ENCODE measurements around the gene C17orf58.

DNA sequence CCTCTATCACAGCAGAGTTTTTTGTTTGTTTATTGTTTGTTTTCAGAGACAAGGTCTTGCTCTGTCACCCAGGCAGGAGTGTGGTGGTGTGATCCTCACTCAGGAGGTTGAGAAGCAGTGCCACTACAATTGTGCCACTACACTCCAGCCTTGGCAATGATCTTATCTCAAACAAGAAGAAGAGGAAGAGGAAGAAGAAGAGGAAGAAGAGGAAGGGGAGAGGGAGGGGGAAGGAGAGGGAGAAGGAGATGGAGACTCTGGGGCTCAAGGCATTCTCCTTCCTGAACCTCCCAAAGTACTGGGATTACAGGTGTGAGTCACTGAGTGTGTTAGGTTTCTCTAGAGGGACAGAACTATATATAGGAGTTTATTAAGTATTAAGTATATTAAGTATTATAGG, 17.1 kb upstream of the C17orf58 start:
- TF ChIP-seq CTCF (IDR thresholded peaks at IDR 0.05) (no peak), EP300 (IDR thresholded peaks at IDR 0.05) (no peak)
